HL-60 (cell line): Measurements from ENCODE around the gene WDFY4.

Experiments used
- DNase-seq, 2 experiments: peaks; one replicate each; pipeline ENCODE4 v3.0.0-alpha.2; 2010 to 2020; ENCODE audit warnings: low read depth in 1 of 2, low spot score in 1 of 2
- H3K27ac ChIP-seq: fragments of 250-450 bp; sonication (Bioruptor Pico); replicated peaks from 2 replicates; pipeline ENCODE4 v1.5.1; 2020; ENCODE audit warnings: mild to moderate bottlenecking, moderate library complexity
- H3K27me3 ChIP-seq: fragments of 250-450 bp; sonication (Bioruptor Pico); 2 replicates; pipeline ENCODE4 v1.5.1; 2021; ENCODE audit warnings: mild to moderate bottlenecking, moderate library complexity; ENCODE audit not compliant: insufficient read depth, poor library complexity, severe bottlenecking
- H3K4me3 ChIP-seq: replicated peaks from 2 replicates; pipeline ENCODE4 v1.5.1; 2011; ENCODE audit warnings: mild to moderate bottlenecking, control low read depth, low read length; ENCODE audit not compliant: insufficient read depth
- GABPA ChIP-seq: IDR thresholded peaks from 2 replicates; pipeline ENCODE4 v1.6.1; 2012; ENCODE audit warnings: low read depth
- POLR2AphosphoS5 ChIP-seq: IDR thresholded peaks from 2 replicates; pipeline ENCODE4 v1.6.1; 2012; ENCODE audit warnings: low read depth
- REST ChIP-seq: IDR thresholded peaks from 2 replicates; pipeline ENCODE4 v1.6.1; 2012; ENCODE audit warnings: low read depth; ENCODE audit not compliant: insufficient replicate concordance
- SPI1 ChIP-seq: IDR thresholded peaks from 2 replicates; pipeline ENCODE4 v1.6.1; 2012; ENCODE audit warnings: low read depth, mild to moderate bottlenecking, borderline replicate concordance
- TF ChIP-seq, protein P1 (sequence below): IDR thresholded peaks from one replicate; pipeline ENCODE4 v1.5.1; 2011; ENCODE audit warnings: low read length, control low read depth, inconsistent platforms; ENCODE audit not compliant: insufficient read depth

WDFY4 gene

DNA sequence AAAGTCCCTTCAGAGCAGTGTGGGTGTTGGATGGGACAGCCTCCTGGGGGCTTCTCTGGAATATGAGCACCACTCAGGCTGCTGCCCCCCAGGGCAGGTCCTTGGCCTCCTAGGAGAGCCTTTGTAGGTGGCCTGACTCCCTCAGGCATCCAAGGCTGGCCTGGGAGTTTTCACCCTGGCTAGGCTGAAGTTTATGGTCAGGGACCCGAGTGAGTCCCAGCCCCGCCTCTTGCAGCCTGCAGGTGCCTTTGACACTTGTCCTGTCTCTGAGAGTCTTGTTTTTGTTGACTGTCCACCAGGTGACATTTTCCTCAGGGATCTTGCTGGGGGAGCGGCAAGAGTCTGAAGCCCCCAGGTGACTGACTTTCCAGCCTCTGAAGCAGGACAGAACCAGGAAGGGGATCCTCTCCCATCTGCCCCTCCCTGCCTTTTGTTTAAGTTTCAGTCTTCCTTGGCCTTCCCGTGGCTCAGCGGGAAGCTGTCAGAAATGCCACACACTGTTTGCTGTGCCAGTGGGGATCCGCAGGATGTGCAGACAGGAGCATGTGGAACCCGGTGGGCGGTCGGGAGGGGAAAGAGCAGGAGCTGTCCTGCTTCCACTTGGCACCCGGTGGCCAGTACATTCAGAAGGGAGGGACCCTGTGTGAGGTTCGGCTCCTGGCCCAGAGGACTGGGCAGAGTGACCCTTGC is 195.5 kb downstream of the WDFY4 start:
- Histone ChIP-seq H3K4me3 (no peak overlapping the region), H3K27me3 (no peaks in the 10 kb centered on the region), H3K27ac (no peak overlapping the region)
- DNase-seq = no peak
- TF ChIP-seq POLR2AphosphoS5 (no peak), GABPA (no peak), REST (no peak), SPI1 (no peak)
- TF ChIP-seq, protein P1, sequence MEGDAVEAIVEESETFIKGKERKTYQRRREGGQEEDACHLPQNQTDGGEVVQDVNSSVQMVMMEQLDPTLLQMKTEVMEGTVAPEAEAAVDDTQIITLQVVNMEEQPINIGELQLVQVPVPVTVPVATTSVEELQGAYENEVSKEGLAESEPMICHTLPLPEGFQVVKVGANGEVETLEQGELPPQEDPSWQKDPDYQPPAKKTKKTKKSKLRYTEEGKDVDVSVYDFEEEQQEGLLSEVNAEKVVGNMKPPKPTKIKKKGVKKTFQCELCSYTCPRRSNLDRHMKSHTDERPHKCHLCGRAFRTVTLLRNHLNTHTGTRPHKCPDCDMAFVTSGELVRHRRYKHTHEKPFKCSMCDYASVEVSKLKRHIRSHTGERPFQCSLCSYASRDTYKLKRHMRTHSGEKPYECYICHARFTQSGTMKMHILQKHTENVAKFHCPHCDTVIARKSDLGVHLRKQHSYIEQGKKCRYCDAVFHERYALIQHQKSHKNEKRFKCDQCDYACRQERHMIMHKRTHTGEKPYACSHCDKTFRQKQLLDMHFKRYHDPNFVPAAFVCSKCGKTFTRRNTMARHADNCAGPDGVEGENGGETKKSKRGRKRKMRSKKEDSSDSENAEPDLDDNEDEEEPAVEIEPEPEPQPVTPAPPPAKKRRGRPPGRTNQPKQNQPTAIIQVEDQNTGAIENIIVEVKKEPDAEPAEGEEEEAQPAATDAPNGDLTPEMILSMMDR = no peak

GRCh38 chr10:48881937-48882336 is 197.3 kb downstream of the WDFY4 start:
- Histone ChIP-seq H3K27ac (no peak overlapping the region), H3K4me3 (no peak overlapping the region), H3K27me3 (no peaks in the 10 kb centered on the region)
- TF ChIP-seq REST = no peak
- TF ChIP-seq POLR2AphosphoS5 = no peak
- TF ChIP-seq, protein P1 = no peak
- TF ChIP-seq GABPA = no peak
- TF ChIP-seq SPI1 = no peak
- DNase-seq = no peak

- TF ChIP-seq REST = no peak
- no peak for TF ChIP-seq GABPA
- no peak for TF ChIP-seq POLR2AphosphoS5
- TF ChIP-seq, protein P1 = no peak
- TF ChIP-seq SPI1 = no peak
- Histone ChIP-seq H3K27me3 (no peaks in the 10 kb centered on the region), H3K4me3 (no peak overlapping the region), H3K27ac (no peak overlapping the region)
- DNase-seq = no peak
Observed at GRCh38 chr10:48882881-48883280, 198.2 kb downstream of the WDFY4 start.
